Measurements from ENCODE around the gene TAF10. TPM values are rescaled to one million over a fixed set of nuclear protein-coding genes. Genes with fewer than 3 reads are reported as not detected.

The TAF10 gene
- total RNA-seq, 1 donor from 2014 or later, result 80.9 TPM

DNA sequence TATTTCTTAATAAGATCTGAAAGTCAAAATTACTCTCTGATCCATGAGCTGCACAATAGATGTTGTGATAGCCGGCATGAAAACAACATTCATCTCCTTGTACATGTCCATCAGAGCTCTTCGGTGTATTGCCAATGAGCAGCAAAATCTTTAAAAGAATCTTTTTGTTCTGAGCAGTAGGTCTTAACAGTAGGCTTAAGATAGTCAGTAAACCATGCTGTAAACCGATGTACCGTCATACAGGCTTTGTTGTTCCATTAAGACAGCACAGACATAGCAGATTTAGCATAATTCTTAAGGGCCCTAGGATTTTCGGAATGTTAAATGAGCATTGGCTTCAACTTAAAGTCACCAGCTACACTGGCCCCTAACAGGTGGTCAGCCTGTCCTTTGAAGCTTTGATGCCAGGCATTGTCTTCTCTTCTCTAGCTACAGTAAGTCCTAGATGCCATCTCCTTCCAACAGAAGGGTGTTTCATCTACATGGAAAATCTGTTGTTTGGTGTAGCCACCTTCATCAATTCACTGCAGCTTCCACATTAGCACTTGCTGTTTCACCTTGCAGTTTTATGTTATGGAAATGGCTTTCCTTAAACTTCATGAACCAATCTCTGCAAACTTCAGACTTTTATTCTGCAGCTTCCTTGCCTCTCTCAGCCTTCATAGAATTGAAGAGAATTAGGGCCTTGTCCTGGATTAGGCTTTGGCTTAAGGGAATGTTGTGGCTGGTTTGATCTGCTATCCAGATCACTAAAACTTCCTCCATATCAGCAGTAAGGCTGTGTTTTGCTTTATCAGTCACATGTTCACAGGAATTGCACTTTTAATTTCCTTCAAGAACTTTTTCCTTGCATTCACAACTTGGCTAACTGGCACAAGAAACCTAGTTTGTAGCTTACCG, 37.0 kb downstream of the TAF10 start:
- Mint-ChIP-seq H3K4me1 (ENCODE audit: low read depth) (peaks cover 26% of the 10 kb centered on the region), H3K27me3 (ENCODE audit: low read depth) (no peaks in the 10 kb centered on the region), H3K4me3 (ENCODE audit: unreplicated experiment) (no peak overlapping the region), H3K27ac (ENCODE audit: unreplicated experiment) (no peak overlapping the region), H3K36me3 (ENCODE audit: low read depth) (peaks cover 4% of the 10 kb centered on the region), H3K9me3 (ENCODE audit: low read depth) (no peaks in the 10 kb centered on the region)
- DNase-seq (ENCODE audit: low spot score), result no peak
- TF ChIP-seq, protein P1, sequence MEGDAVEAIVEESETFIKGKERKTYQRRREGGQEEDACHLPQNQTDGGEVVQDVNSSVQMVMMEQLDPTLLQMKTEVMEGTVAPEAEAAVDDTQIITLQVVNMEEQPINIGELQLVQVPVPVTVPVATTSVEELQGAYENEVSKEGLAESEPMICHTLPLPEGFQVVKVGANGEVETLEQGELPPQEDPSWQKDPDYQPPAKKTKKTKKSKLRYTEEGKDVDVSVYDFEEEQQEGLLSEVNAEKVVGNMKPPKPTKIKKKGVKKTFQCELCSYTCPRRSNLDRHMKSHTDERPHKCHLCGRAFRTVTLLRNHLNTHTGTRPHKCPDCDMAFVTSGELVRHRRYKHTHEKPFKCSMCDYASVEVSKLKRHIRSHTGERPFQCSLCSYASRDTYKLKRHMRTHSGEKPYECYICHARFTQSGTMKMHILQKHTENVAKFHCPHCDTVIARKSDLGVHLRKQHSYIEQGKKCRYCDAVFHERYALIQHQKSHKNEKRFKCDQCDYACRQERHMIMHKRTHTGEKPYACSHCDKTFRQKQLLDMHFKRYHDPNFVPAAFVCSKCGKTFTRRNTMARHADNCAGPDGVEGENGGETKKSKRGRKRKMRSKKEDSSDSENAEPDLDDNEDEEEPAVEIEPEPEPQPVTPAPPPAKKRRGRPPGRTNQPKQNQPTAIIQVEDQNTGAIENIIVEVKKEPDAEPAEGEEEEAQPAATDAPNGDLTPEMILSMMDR (IDR thresholded peaks at IDR 0.05), result no peak

DNA sequence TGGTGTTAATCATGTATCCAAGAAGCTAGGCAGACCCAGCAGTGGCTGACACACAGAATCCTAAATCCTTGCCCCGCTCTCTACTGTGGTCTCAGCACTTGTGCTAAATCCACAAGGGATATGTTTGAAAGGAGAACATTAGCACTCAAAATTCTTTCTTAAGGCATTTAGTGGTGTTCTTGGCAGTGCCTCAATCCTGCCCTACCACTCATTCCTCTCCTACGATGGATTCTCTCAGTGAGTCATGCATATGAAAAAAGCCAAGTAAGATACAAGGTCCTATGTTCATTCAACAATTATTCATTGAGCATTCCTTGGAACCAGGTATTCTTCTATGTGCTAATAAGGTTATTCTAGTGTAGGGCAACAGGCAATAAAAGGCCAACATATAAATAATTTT, 39.8 kb downstream of the TAF10 start:
- Mint-ChIP-seq H3K27me3 (ENCODE audit: low read depth) (no peaks in the 10 kb centered on the region), H3K27ac (ENCODE audit: unreplicated experiment) (peak overlapping the region; percentile 76)

DNA sequence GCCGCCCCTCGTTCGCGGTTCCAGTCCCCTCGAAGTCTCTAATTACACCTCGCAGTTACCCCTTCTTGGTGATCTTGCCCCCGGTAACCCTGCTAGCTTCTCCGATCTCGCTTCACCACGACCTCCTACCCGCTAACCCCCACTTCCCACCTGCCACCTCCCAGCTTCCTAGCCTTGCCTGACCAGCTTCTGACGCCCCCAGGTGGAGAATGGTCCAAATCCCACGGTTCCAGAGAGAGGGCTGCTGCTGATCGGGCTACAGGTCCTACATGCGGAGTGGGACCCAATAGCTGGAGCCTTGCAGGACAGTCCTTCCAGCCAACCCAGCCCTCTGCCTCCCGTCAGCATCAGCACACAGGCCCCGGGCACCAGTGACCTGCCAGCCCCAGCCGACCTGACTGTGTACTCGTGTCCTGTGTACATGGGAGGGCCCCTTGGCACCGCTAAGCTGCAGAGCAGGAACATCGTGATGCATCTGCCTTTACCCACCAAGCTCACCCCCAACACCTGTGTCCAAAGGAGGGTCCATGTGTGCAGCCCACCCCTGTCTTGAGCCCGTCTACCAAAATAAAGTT, 40.5 kb downstream of the TAF10 start:
- no peaks in the 10 kb centered on the region for H3K9me3 Mint-ChIP-seq (ENCODE audit: low read depth)
- H3K4me3 Mint-ChIP-seq (ENCODE audit: unreplicated experiment), result no peak overlapping the region
- TF ChIP-seq, protein P1 (IDR thresholded peaks at IDR 0.05), result no peak
- H3K27me3 Mint-ChIP-seq (ENCODE audit: low read depth), result no peaks in the 10 kb centered on the region
- no peak overlapping the region for H3K27ac Mint-ChIP-seq (ENCODE audit: unreplicated experiment)
- peaks cover 24% of the 10 kb centered on the region for H3K4me1 Mint-ChIP-seq (ENCODE audit: low read depth)
- H3K36me3 Mint-ChIP-seq (ENCODE audit: low read depth), result peaks cover 8% of the 10 kb centered on the region
- no peak for DNase-seq (ENCODE audit: low spot score)

More for the DNA sequence above, 39.8 kb downstream of the TAF10 start:
- H3K4me3 Mint-ChIP-seq (ENCODE audit: unreplicated experiment), result no peak overlapping the region
- TF ChIP-seq, protein P1 (IDR thresholded peaks at IDR 0.05), result no peak
- DNase-seq (ENCODE audit: low spot score), result no peak
- peaks cover 31% of the 10 kb centered on the region for H3K4me1 Mint-ChIP-seq (ENCODE audit: low read depth)
- H3K36me3 Mint-ChIP-seq (ENCODE audit: low read depth), result peaks cover 5% of the 10 kb centered on the region
- no peaks in the 10 kb centered on the region for H3K9me3 Mint-ChIP-seq (ENCODE audit: low read depth)

DNA sequence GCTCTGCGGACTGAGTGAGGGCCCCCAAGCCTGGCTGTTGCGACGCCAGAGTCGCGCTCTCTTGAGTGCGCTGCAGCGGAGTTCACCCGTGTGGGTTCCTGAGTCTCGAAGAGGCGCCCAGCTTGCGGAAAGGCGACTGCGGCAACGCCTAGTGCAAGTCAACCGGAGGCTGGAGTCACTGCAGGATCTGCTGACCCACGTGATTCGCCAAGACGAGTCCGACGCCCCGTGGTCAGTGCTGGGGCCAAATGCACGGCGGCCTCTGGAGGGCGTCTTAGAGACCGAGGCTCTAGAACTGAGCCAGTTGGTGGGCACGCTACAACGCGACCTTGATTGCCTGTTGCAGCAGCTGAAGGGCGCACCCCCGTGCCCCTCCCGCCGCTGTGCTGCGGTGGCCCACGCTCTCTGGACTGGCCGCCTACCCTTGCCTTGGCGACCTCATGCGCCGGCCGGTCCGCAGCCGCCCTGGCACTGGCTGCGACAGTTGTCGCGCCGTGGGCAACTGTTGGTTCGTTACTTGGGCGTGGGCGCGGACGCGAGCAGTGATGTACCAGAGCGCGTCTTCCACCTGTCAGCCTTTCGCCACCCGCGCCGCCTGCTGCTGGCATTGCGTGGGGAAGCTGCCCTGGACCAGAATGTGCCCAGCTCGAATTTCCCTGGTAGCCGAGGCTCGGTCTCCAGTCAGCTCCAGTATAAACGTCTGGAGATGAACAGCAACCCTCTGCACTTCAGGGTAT, 41.2 kb downstream of the TAF10 start:
- DNase-seq (ENCODE audit: low spot score), result no peak
- Mint-ChIP-seq H3K36me3 (ENCODE audit: low read depth) (peaks cover 8% of the 10 kb centered on the region), H3K27me3 (ENCODE audit: low read depth) (no peaks in the 10 kb centered on the region), H3K4me3 (ENCODE audit: unreplicated experiment) (no peak overlapping the region), H3K9me3 (ENCODE audit: low read depth) (no peaks in the 10 kb centered on the region), H3K27ac (ENCODE audit: unreplicated experiment) (no peak overlapping the region), H3K4me1 (ENCODE audit: low read depth) (peaks cover 22% of the 10 kb centered on the region)
- TF ChIP-seq, protein P1 (IDR thresholded peaks at IDR 0.05), result no peak

DNA sequence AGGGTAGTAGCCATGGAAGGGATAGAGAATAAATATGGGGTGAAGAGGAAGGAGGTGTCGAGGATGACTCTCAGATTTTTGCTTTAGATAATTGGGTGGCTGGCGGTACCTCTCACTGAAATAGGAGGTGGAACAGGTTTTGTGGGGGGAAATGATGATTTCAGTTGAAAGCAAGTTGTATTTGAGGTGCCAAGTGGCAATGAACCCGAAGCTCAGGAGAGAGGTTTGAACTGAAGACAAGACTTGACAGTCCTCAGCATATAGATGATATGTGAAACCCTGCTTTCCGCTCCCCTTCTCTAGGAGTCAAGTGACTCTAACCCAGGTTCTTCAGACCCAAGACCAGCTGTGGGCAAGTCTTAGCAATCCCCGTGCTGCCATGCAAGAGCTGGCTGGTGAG, 42.3 kb downstream of the TAF10 start:
- H3K9me3 Mint-ChIP-seq (ENCODE audit: low read depth), result no peaks in the 10 kb centered on the region
- no peak overlapping the region for H3K27ac Mint-ChIP-seq (ENCODE audit: unreplicated experiment)
- no peak overlapping the region for H3K4me3 Mint-ChIP-seq (ENCODE audit: unreplicated experiment)
- H3K36me3 Mint-ChIP-seq (ENCODE audit: low read depth), result peaks cover 7% of the 10 kb centered on the region
- no peaks in the 10 kb centered on the region for H3K27me3 Mint-ChIP-seq (ENCODE audit: low read depth)
- DNase-seq (ENCODE audit: low spot score), result no peak
- H3K4me1 Mint-ChIP-seq (ENCODE audit: low read depth), result peaks cover 22% of the 10 kb centered on the region
- TF ChIP-seq, protein P1 (IDR thresholded peaks at IDR 0.05), result no peak

Measured in chondrocyte (in vitro differentiated cells).